GM21390 (cell line): Measurements from ENCODE around the gene FHOD1.

ENCODE experiments used
- ATAC-seq: cut with Tn5 transposase; IDR thresholded peaks from one replicate; pipeline ENCODE4 v1.9.1; 2021; ENCODE audit not compliant: unreplicated experiment

The FHOD1 gene

GRCh38 chr16:67179421-67180080, 67.7 kb downstream of the FHOD1 start:
- no peak for ATAC-seq
